NB4 (cell line): ENCODE results near the gene PHKB.

ENCODE experiments used
- MYC ChIP-seq: IDR thresholded peaks from 2 replicates; pipeline ENCODE4 v1.6.1; 2011; ENCODE audit warnings: low read depth, low read length
- POLR2A ChIP-seq: IDR thresholded peaks from 2 replicates; pipeline ENCODE4 v1.6.1; 2011; ENCODE audit warnings: mild to moderate bottlenecking; ENCODE audit not compliant: insufficient read length; ENCODE audit errors: extremely low read depth
- TF ChIP-seq, protein P1 (sequence below): IDR thresholded peaks from one replicate; pipeline ENCODE4 v1.5.1; 2012; ENCODE audit warnings: low read depth, low read length

DNA sequence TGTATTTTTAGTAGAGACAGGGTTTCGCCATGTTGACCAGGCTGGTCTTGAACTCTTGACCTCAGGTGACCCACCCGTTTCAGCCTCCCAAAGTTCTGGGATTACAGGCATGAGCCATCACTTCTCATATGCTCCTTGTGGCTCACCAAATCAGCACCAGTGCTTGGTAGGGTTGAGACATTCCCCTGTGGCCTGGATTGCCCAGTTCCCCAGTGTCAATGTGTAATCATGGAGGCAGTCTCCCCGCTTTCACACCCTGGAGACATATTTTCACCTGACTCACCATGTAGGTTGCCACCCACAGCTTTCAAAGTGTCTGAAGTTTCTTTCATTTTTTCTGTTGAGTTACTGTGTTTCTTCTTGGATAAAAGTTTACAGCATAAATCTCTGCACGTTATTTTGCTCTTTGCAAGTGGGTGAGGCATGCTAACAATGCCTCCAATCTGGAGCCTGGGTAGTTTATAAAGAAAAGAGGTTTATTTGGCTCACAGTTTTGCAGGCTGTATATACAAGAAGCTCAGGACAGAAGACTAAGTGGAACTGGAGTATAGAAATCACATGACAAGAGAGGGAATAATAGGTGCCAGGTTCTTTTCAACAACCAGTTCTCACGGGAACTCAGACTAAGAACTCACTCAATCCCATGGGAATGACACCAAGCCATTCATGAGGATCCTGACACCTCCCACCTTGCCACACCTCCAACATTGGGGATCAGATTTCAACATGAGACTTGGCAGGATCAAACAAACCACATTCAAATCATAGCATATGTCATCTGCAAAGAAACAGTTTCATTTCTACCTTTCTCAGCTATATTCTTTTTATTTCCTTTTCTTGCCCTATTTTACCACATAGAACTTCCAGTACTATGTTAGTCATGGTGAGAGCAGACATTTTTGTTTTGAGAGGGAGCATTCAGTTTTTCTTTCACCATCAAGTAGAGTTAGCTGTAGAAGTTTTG is 113.2 kb downstream of the PHKB start:
- TF ChIP-seq, protein P1, sequence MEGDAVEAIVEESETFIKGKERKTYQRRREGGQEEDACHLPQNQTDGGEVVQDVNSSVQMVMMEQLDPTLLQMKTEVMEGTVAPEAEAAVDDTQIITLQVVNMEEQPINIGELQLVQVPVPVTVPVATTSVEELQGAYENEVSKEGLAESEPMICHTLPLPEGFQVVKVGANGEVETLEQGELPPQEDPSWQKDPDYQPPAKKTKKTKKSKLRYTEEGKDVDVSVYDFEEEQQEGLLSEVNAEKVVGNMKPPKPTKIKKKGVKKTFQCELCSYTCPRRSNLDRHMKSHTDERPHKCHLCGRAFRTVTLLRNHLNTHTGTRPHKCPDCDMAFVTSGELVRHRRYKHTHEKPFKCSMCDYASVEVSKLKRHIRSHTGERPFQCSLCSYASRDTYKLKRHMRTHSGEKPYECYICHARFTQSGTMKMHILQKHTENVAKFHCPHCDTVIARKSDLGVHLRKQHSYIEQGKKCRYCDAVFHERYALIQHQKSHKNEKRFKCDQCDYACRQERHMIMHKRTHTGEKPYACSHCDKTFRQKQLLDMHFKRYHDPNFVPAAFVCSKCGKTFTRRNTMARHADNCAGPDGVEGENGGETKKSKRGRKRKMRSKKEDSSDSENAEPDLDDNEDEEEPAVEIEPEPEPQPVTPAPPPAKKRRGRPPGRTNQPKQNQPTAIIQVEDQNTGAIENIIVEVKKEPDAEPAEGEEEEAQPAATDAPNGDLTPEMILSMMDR: no peak
- TF ChIP-seq POLR2A: no peak
- TF ChIP-seq MYC: no peak
